HCT116 (cell line): ENCODE measurements around the gene ITM2B. TPM values are rescaled to one million over a fixed set of nuclear protein-coding genes. Genes with fewer than 3 reads are reported as not detected.

ENCODE experiments used
- ATAC-seq: fragments of 200-7000 bp; cut with Tn5 transposase; 2 replicates; pipeline ENCODE4 v1.9.1; 2020; ENCODE audit warnings: mild to moderate bottlenecking, moderate library complexity
- BruUV-seq: library from RNA; stranded (reverse); fragments of 400-500 nt; replicated peaks from 2 replicates; lab custom pipeline; 2021; lab: Mats Ljungman, UMichigan
- CTCF ChIA-PET: fragments of 300-600 bp; sonication (Branson Sonifier 250); formaldehyde crosslinking; loops from one replicate; lab custom pipeline; 2021; ENCODE audit warnings: antibody characterized with exemption; lab: Charles Lee
- POLR2A ChIA-PET: fragments of 300-600, 350-600 bp; sonication (Branson Sonifier 250); formaldehyde crosslinking; loops from one replicate; lab custom pipeline; 2021; ENCODE audit warnings: antibody characterized with exemption; lab: Charles Lee
- RAD21 ChIA-PET, 2 experiments: fragments of 300-600 bp; sonication (Branson Sonifier 250); formaldehyde crosslinking; loops; one replicate each; lab custom pipeline; 2023; ENCODE audit warnings: low total read pairs in 2 of 2; ENCODE audit not compliant: uncharacterized antibody in 2 of 2, unreplicated experiment in 2 of 2, low non-redundant PET in 1 of 2; lab: Charles Lee
- DNase-seq: peaks from one replicate; pipeline ENCODE4 v3.0.0-alpha.2; 2010; ENCODE audit warnings: low read depth, low spot score
- H2AFZ ChIP-seq: fragments of 200-600 bp; shearing (Covaris generic), sonication (generic); 2 replicates; pipeline ENCODE4 v1.6.1; 2017; ENCODE audit warnings: low read depth, mixed run types, mixed read lengths, antibody characterized with exemption, low read length; ENCODE audit not compliant: poor library complexity, severe bottlenecking
- H3K27ac ChIP-seq: 2 replicates; pipeline ENCODE4 v1.5.1; 2012; ENCODE audit warnings: low read depth, low read length
- H3K27me3 ChIP-seq: fragments of 200-600 bp; sonication (generic); 2 replicates; pipeline ENCODE4 v1.6.1; 2016; ENCODE audit warnings: mixed run types, low read length, mixed read lengths; ENCODE audit not compliant: insufficient read depth
- H3K36me3 ChIP-seq, 2 experiments: fragments of 200-500 bp in 1 of 2; fragments of 200-600 bp in 1 of 2; sonication (Bioruptor generic) in 1 of 2; sonication (generic) in 1 of 2; 2 replicates each; pipeline versions ENCODE4 v1.5.1 to v1.6.1; 2014 to 2016; ENCODE audit warnings: low read length in 2 of 2, inconsistent platforms in 1 of 2, mixed read lengths in 1 of 2, mixed run types in 1 of 2; ENCODE audit not compliant: insufficient read depth in 2 of 2, control insufficient read depth in 1 of 2
- H3K4me1 ChIP-seq, 2 experiments: fragments of 200-600 bp in 1 of 2; sonication (generic) in 1 of 2; 2 replicates each; pipeline versions ENCODE4 v1.5.1 to v1.6.1; 2012 to 2017; ENCODE audit warnings: low read length in 2 of 2, inconsistent platforms in 1 of 2, mild to moderate bottlenecking in 1 of 2, mixed read lengths in 1 of 2, mixed run types in 1 of 2, moderate library complexity in 1 of 2; ENCODE audit not compliant: insufficient read depth in 2 of 2, control insufficient read depth in 1 of 2
- H3K4me2 ChIP-seq: fragments of 200-600 bp; sonication (generic); 2 replicates; pipeline ENCODE4 v1.6.1; 2017; ENCODE audit warnings: mixed run types, low read length, mixed read lengths
- H3K4me3 ChIP-seq, 2 experiments: fragments of 200-600 bp in 1 of 2; sonication (generic) in 1 of 2; replicated peaks in 1 of 2; 2 replicates each; pipeline ENCODE4 v1.5.1; 2011 to 2016; ENCODE audit warnings: low read length in 2 of 2, control low read depth in 1 of 2, low read depth in 1 of 2, mild to moderate bottlenecking in 1 of 2, mixed read lengths in 1 of 2, mixed run types in 1 of 2
- H3K79me2 ChIP-seq: fragments of 200-600 bp; sonication (generic); 2 replicates; pipeline ENCODE4 v1.6.1; 2017; ENCODE audit warnings: mild to moderate bottlenecking, mixed run types, low read length, moderate library complexity, mixed read lengths; ENCODE audit not compliant: insufficient read depth
- H3K9ac ChIP-seq: fragments of 200-600 bp; sonication (generic); 2 replicates; pipeline ENCODE4 v1.6.1; 2016; ENCODE audit warnings: low read length, mixed read lengths
- H3K9me2 ChIP-seq: fragments of 200-600 bp; sonication (generic), shearing (Covaris generic); 2 replicates; pipeline ENCODE4 v1.6.1; 2017; ENCODE audit warnings: mixed run types, mild to moderate bottlenecking, moderate library complexity; ENCODE audit not compliant: insufficient read depth
- H3K9me3 ChIP-seq, 2 experiments: fragments of 200-500 bp in 1 of 2; fragments of 200-600 bp in 1 of 2; sonication (Bioruptor generic) in 1 of 2; sonication (generic) in 1 of 2; 2 replicates each; pipeline ENCODE4 v1.6.1; 2014 to 2017; ENCODE audit warnings: low read length in 2 of 2, mixed read lengths in 2 of 2, inconsistent platforms in 1 of 2, low read depth in 1 of 2, mild to moderate bottlenecking in 1 of 2, mixed run types in 1 of 2, moderate library complexity in 1 of 2; ENCODE audit not compliant: control insufficient read depth in 1 of 2, insufficient read depth in 1 of 2
- H4K20me1 ChIP-seq: fragments of 200-600 bp; sonication (generic), shearing (Covaris generic); 2 replicates; pipeline ENCODE4 v1.6.1; 2017; ENCODE audit warnings: mixed run types, mild to moderate bottlenecking, moderate library complexity; ENCODE audit not compliant: insufficient read depth
- ATF3 ChIP-seq: IDR thresholded peaks from 2 replicates; pipeline ENCODE4 v1.6.1; 2012
- CEBPB ChIP-seq: IDR thresholded peaks from 2 replicates; pipeline ENCODE4 v1.6.1; 2012; ENCODE audit warnings: low read depth
- CTCF ChIP-seq, 3 experiments: fragments of 200-600 bp in 1 of 3; sonication (generic) in 1 of 3; IDR thresholded peaks in 2 of 3; conservative IDR thresholded peaks in 1 of 3; 2 replicates each; pipeline ENCODE4 v1.5.1; 2012 to 2017; ENCODE audit warnings: low read depth in 2 of 3, low read length in 2 of 3, antibody characterized with exemption in 1 of 3, borderline replicate concordance in 1 of 3, control low read depth in 1 of 3, mild to moderate bottlenecking in 1 of 3, mixed read lengths in 1 of 3, mixed run types in 1 of 3, moderate library complexity in 1 of 3; ENCODE audit not compliant: insufficient read depth in 1 of 3
- EGR1 ChIP-seq: IDR thresholded peaks from 2 replicates; pipeline ENCODE4 v1.6.1; 2012; ENCODE audit warnings: low read depth
- EZH2 ChIP-seq: fragments of 200-600 bp; sonication (generic); IDR thresholded peaks from 2 replicates; pipeline ENCODE4 v1.6.1; 2017; ENCODE audit warnings: antibody characterized with exemption, mixed run types
- EZH2phosphoT487 ChIP-seq: fragments of 200-600 bp; IDR thresholded peaks from 2 replicates; pipeline ENCODE4 v1.6.1; 2018; ENCODE audit warnings: antibody characterized with exemption, borderline replicate concordance
- FOSL1 ChIP-seq: IDR thresholded peaks from 2 replicates; pipeline ENCODE4 v1.6.1; 2012; ENCODE audit warnings: low read depth
- POLR2A ChIP-seq: IDR thresholded peaks from 2 replicates; pipeline ENCODE4 v1.7.0; 2011; ENCODE audit warnings: borderline replicate concordance; ENCODE audit not compliant: insufficient read depth, insufficient read length; ENCODE audit errors: extremely low read depth
- RAD21 ChIP-seq: IDR thresholded peaks from 2 replicates; pipeline ENCODE4 v1.6.1; 2012; ENCODE audit warnings: low read depth, mild to moderate bottlenecking
- REST ChIP-seq: IDR thresholded peaks from 2 replicates; pipeline ENCODE4 v1.6.1; 2012; ENCODE audit warnings: low read depth
- SP1 ChIP-seq: IDR thresholded peaks from 2 replicates; pipeline ENCODE4 v1.6.1; 2012; ENCODE audit warnings: low read depth
- SRF ChIP-seq: IDR thresholded peaks from 2 replicates; pipeline ENCODE4 v1.6.1; 2012; ENCODE audit warnings: low read depth
- TCF7L2 ChIP-seq: IDR thresholded peaks from 2 replicates; pipeline ENCODE4 v1.7.0; 2011; ENCODE audit warnings: borderline replicate concordance, inconsistent platforms; ENCODE audit not compliant: insufficient read depth, insufficient read length; ENCODE audit errors: extremely low read depth
- YY1 ChIP-seq: IDR thresholded peaks from 2 replicates; pipeline ENCODE4 v1.6.1; 2011; ENCODE audit warnings: low read length, low read depth, moderate library complexity, mild to moderate bottlenecking; ENCODE audit not compliant: insufficient replicate concordance; ENCODE audit errors: extremely low read depth
- ZFX ChIP-seq: fragments of 450-650 bp; IDR thresholded peaks from 2 replicates; pipeline ENCODE4 v1.6.1; 2017
- ZNF274 ChIP-seq: fragments of 200-500 bp; sonication (Bioruptor generic); IDR thresholded peaks from 2 replicates; pipeline ENCODE4 v1.6.1; 2014; ENCODE audit warnings: mild to moderate bottlenecking, low read depth, low read length, inconsistent platforms
- intact Hi-C: fragments of 100-400 bp; cut with micrococcal nuclease; formaldehyde crosslinking; loops from 2 replicates; pipeline ENCODE4 v1.10.0; 2022
- total RNA-seq: library from RNA; stranded (reverse); gene quantifications from one replicate; pipeline ENCODE4 v1.2.1, GENCODE V29; 2021; ENCODE audit not compliant: unreplicated experiment

ITM2B gene
- total RNA-seq, 1 experiment from 2014 or later: 124 TPM

GRCh38 chr13:48230541-48230940 lies 2.5 kb upstream of the ITM2B start (continued):
- TF ChIP-seq YY1 (no peak), ATF3 (no peak), ZNF274 (no peak)
- TF ChIP-seq, all 23 proteins: peak for 0

GRCh38 chr13:48231080-48231479 lies 1.9 kb upstream of the ITM2B start:
- Histone ChIP-seq H3K9ac (no peak overlapping the region), H2AFZ (no peak overlapping the region), H3K4me3 (no peak overlapping the region), H3K9me3 (no peaks in the 10 kb centered on the region), H3K9me2 (no peaks in the 10 kb centered on the region), H3K79me2 (peaks cover 26% of the 10 kb centered on the region), H3K4me1 (peaks cover 6 to 9% of the 10 kb centered on the region in 2 experiments; a peak in 3 of 4 replicates), H3K27me3 (no peaks in the 10 kb centered on the region), H3K36me3 (peaks cover 0 to 2% of the 10 kb centered on the region in 2 experiments; a peak in 1 of 4 replicates), H4K20me1 (no peaks in the 10 kb centered on the region), H3K27ac (no peak overlapping the region), H3K4me2 (no peak overlapping the region)
- TF ChIP-seq RAD21: no peak
- no peak for TF ChIP-seq TCF7L2
- TF ChIP-seq SP1: no peak
- no peak for TF ChIP-seq CEBPB
- no peak for TF ChIP-seq POLR2A
- TF ChIP-seq EZH2phosphoT487: no peak
- TF ChIP-seq CTCF (IDR thresholded peaks at IDR 0.05 in 2 of 3, conservative IDR thresholded peaks at IDR 0.05 in 1 of 3; ENCODE audit: borderline replicate concordance in 1 of 3, insufficient read depth in 1 of 3, low read depth in 2 of 3, low read length in 2 of 3): no peak
- TF ChIP-seq EZH2: no peak
- no peak for TF ChIP-seq FOSL1
- no peak for TF ChIP-seq REST
- no peak for TF ChIP-seq ZFX
- TF ChIP-seq EGR1: no peak
- TF ChIP-seq SRF: no peak
- TF ChIP-seq ATF3: no peak
- no peak for TF ChIP-seq YY1
- intact Hi-C loops: no loop called here
- ATAC-seq (no peak), DNase-seq (no peak)
- RAD21 ChIA-PET: no interaction called here
- POLR2A ChIA-PET: no interaction called here
- CTCF ChIA-PET: no interaction called here
- no TSS peak for BruUV-seq
